Upper lobe of right lung (tissue), 1 donor: ENCODE results near the gene MORF4L2. TPM values are rescaled to one million over a fixed set of nuclear protein-coding genes. Genes with fewer than 3 reads are reported as not detected.
"Not testable (repeated sequence)": the region's sequence is repeated elsewhere in the genome, so short reads cannot be mapped to it uniquely, and the experiment has no call there.

Source experiments
- ATAC-seq: fragments of 200-7000 bp; cut with Tn5 transposase; one replicate; pipeline ENCODE4 v1.9.1; 2020; ENCODE audit warnings: mild to moderate bottlenecking, moderate library complexity
- DNase-seq: peaks from one replicate; pipeline ENCODE4 v3.0.0-alpha.2; 2020
- H3K27ac ChIP-seq: fragments of 200-600 bp; one replicate; pipeline ENCODE4 v1.8.0; 2022
- H3K27me3 ChIP-seq: fragments of 200-600 bp; one replicate; pipeline ENCODE4 v1.8.0; 2022; ENCODE audit warnings: mild to moderate bottlenecking
- H3K36me3 ChIP-seq: fragments of 200-600 bp; one replicate; pipeline ENCODE4 v1.8.0; 2022
- H3K4me1 ChIP-seq: fragments of 200-600 bp; one replicate; pipeline ENCODE4 v1.8.0; 2022
- H3K4me3 ChIP-seq: fragments of 200-600 bp; one replicate; pipeline ENCODE4 v1.8.0; 2022; ENCODE audit warnings: mild to moderate bottlenecking
- H3K9me3 ChIP-seq: fragments of 200-600 bp; one replicate; pipeline ENCODE4 v1.8.0; 2022
- CTCF ChIP-seq: fragments of 200-600 bp; IDR thresholded peaks from one replicate; pipeline ENCODE4 v1.8.0; 2022; ENCODE audit warnings: antibody characterized with exemption
- intact Hi-C: fragments of 100-400 bp; cut with DNase I; formaldehyde crosslinking; loops from one replicate; pipeline ENCODE4 v1.11.0; 2022
- total RNA-seq: library from RNA; stranded (reverse); fragmentation: NEBNext Ultra II Directional; extraction: Animal tissue kit (Norgen Biotek cat#: 25700); gene quantifications from one replicate; pipeline ENCODE4 v1.2.1, GENCODE V29; 2021
- donor health status: DM: no; HTN: yes; CAD: no; lungs with severe emphysema.

MORF4L2 gene
- total RNA-seq, 1 donor from 2014 or later, result 185 TPM

- Histone ChIP-seq H3K36me3 (no peaks in the 10 kb centered on the region), H3K27me3 (no peaks in the 10 kb centered on the region), H3K4me3 (no peak overlapping the region), H3K4me1 (no peaks in the 10 kb centered on the region), H3K9me3 (no peaks in the 10 kb centered on the region), H3K27ac (no peak overlapping the region)
- no peak for TF ChIP-seq CTCF
- ATAC-seq (no peak), DNase-seq (no peak)
- intact Hi-C loops, result no loop called here
Measured at GRCh38 chrX:103658681-103659433, 27.6 kb downstream of the MORF4L2 start.

GRCh38 chrX:103657066-103657465, 29.4 kb downstream of the MORF4L2 start:
- H3K27ac ChIP-seq, H3K27me3 ChIP-seq, H3K4me1 ChIP-seq, H3K4me3 ChIP-seq, ATAC-seq, H3K9me3 ChIP-seq, intact Hi-C loops, DNase-seq, H3K36me3 ChIP-seq: not testable (repeated sequence)

- intact Hi-C loops, result no loop called here
- H3K27ac ChIP-seq, result no peak overlapping the region
- no peaks in the 10 kb centered on the region for H3K9me3 ChIP-seq
- no peaks in the 10 kb centered on the region for H3K27me3 ChIP-seq
- no peaks in the 10 kb centered on the region for H3K4me1 ChIP-seq
- no peaks in the 10 kb centered on the region for H3K36me3 ChIP-seq
- DNase-seq, result no peak
- no peak overlapping the region for H3K4me3 ChIP-seq
- ATAC-seq, result no peak
- TF ChIP-seq CTCF, result no peak
Measured at GRCh38 chrX:103656617-103657016, 29.9 kb downstream of the MORF4L2 start.

- intact Hi-C loops, H3K4me1 ChIP-seq, H3K4me3 ChIP-seq, ATAC-seq, H3K9me3 ChIP-seq, H3K36me3 ChIP-seq, H3K27me3 ChIP-seq, H3K27ac ChIP-seq, DNase-seq: not testable (repeated sequence)
Measured at GRCh38 chrX:103655230-103656000, 31.1 kb downstream of the MORF4L2 start.

GRCh38 chrX:103651151-103651773, 35.2 kb downstream of the MORF4L2 start:
- no peaks in the 10 kb centered on the region for H3K27me3 ChIP-seq
- intact Hi-C loops, result no loop called here
- TF ChIP-seq CTCF, result no peak
- DNase-seq (no peak), ATAC-seq (no peak)
- H3K36me3 ChIP-seq, result no peaks in the 10 kb centered on the region
- H3K9me3 ChIP-seq, result no peaks in the 10 kb centered on the region
- H3K4me3 ChIP-seq, result no peak overlapping the region
- no peak overlapping the region for H3K27ac ChIP-seq
- no peaks in the 10 kb centered on the region for H3K4me1 ChIP-seq

GRCh38 chrX:103647630-103648029, 38.9 kb downstream of the MORF4L2 start:
- H3K9me3 ChIP-seq, result no peaks in the 10 kb centered on the region
- no peaks in the 10 kb centered on the region for H3K27me3 ChIP-seq
- DNase-seq (no peak), ATAC-seq (no peak)
- TF ChIP-seq CTCF, result no peak
- no peaks in the 10 kb centered on the region for H3K36me3 ChIP-seq
- no peak overlapping the region for H3K4me3 ChIP-seq
- intact Hi-C loops, result no loop called here
- no peaks in the 10 kb centered on the region for H3K4me1 ChIP-seq
- no peak overlapping the region for H3K27ac ChIP-seq
